PC-9 (cell line): ENCODE results near the gene DMXL1.

Experiments
- EZH2 ChIP-seq: fragments of 200-600 bp; sonication (generic); IDR thresholded peaks from 2 replicates; pipeline ENCODE4 v1.8.0; 2017; ENCODE audit warnings: antibody characterized with exemption, low read depth
- TF ChIP-seq, protein P1 (sequence below): fragments of 200-600 bp; sonication (generic); conservative IDR thresholded peaks from 2 replicates; pipeline ENCODE4 v1.6.1; 2017; ENCODE audit warnings: mixed run types, antibody characterized with exemption, mild to moderate bottlenecking, moderate library complexity

DNA sequence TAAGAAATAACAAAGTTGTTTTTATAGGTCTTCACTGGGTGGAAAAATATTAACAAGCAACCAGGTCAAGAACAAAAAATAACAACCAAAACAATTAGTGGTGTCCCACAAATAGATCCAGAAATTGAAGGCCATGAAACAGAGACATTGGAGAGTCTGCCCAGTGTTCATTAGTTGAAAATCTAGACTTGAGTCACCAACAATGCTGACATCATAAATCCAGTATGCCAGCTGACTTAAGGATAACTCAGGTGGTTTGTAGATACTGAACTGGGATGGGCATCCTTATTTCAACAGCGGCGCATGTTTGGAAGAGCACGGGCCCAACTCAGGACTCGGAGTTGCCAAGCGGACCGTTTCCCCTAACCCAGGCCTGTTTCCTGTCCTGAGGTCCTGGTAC, 204.3 kb downstream of the DMXL1 start:
- TF ChIP-seq, protein P1, sequence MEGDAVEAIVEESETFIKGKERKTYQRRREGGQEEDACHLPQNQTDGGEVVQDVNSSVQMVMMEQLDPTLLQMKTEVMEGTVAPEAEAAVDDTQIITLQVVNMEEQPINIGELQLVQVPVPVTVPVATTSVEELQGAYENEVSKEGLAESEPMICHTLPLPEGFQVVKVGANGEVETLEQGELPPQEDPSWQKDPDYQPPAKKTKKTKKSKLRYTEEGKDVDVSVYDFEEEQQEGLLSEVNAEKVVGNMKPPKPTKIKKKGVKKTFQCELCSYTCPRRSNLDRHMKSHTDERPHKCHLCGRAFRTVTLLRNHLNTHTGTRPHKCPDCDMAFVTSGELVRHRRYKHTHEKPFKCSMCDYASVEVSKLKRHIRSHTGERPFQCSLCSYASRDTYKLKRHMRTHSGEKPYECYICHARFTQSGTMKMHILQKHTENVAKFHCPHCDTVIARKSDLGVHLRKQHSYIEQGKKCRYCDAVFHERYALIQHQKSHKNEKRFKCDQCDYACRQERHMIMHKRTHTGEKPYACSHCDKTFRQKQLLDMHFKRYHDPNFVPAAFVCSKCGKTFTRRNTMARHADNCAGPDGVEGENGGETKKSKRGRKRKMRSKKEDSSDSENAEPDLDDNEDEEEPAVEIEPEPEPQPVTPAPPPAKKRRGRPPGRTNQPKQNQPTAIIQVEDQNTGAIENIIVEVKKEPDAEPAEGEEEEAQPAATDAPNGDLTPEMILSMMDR: no peak
- TF ChIP-seq EZH2: no peak
